HepG2 (cell line): ENCODE data around the gene PHB1. TPM values are rescaled to one million over a fixed set of nuclear protein-coding genes. Genes with fewer than 3 reads are reported as not detected.

ENCODE experiments used
- HOXA7 ChIP-seq: sonication (generic); formaldehyde crosslinking; IDR thresholded peaks from 2 replicates; pipeline ENCODE4 v1.8.1; 2022; ENCODE audit warnings: mild to moderate bottlenecking, missing genetic modification reagents, moderate library complexity
- RELA ChIP-seq: sonication (generic); formaldehyde crosslinking; IDR thresholded peaks from 2 replicates; pipeline ENCODE4 v1.4.0; 2020; ENCODE audit warnings: missing genetic modification reagents
- RNF2 ChIP-seq: fragments of 450-650 bp; conservative IDR thresholded peaks from 2 replicates; pipeline ENCODE4 v1.6.1; 2016; ENCODE audit warnings: low read depth
- SALL1 ChIP-seq: sonication (generic); formaldehyde crosslinking; IDR thresholded peaks from 2 replicates; pipeline ENCODE4 v1.8.0; 2022; ENCODE audit warnings: mild to moderate bottlenecking, missing genetic modification reagents
- SP4 ChIP-seq: sonication (generic); formaldehyde crosslinking; IDR thresholded peaks from 2 replicates; pipeline ENCODE4 v1.8.1; 2023; ENCODE audit warnings: mild to moderate bottlenecking, missing genetic modification reagents
- SRF ChIP-seq: IDR thresholded peaks from 2 replicates; pipeline ENCODE4 v1.6.1; 2011; ENCODE audit warnings: mild to moderate bottlenecking, low read depth, low read length, moderate library complexity
- ZMYM3 ChIP-seq: sonication (generic); formaldehyde crosslinking; IDR thresholded peaks from 2 replicates; pipeline ENCODE4 v1.5.1; 2020; ENCODE audit warnings: mild to moderate bottlenecking, missing genetic modification reagents
- ZNF564 ChIP-seq: sonication (generic); formaldehyde crosslinking; IDR thresholded peaks from 2 replicates; pipeline ENCODE4 v1.8.1; 2023; ENCODE audit warnings: mild to moderate bottlenecking, missing genetic modification reagents
- ZNF772 ChIP-seq: sonication (generic); formaldehyde crosslinking; IDR thresholded peaks from 2 replicates; pipeline ENCODE4 v1.5.0; 2020; ENCODE audit warnings: mild to moderate bottlenecking, missing genetic modification reagents
- ZSCAN21 ChIP-seq: sonication (generic); formaldehyde crosslinking; IDR thresholded peaks from 2 replicates; pipeline ENCODE4 v1.8.0; 2022; ENCODE audit warnings: mild to moderate bottlenecking, missing genetic modification reagents, moderate library complexity, borderline replicate concordance
- polyA plus RNA-seq, 8 experiments: library from polyadenylated mRNA; depleted of rRNA in 3 of 8; stranded (reverse) in 7 of 8; unstranded in 1 of 8; fragments of >200 nt; fragmentation: Illumina TruSeq in 4 of 8; extraction: Trizol in 4 of 8; gene quantifications; 2 replicates each; pipeline versions ENCODE4 v1.2.1 to v1.2.3, GENCODE V29; 2011 to 2016; ENCODE audit warnings: low read depth in 4 of 8, missing spikeins in 1 of 8, mixed read lengths in 1 of 8; ENCODE audit not compliant: insufficient read depth in 1 of 8
- total RNA-seq, 5 experiments: library from RNA; depleted of rRNA; stranded (reverse); fragments of >200 nt; fragmentation: Illumina TruSeq; extraction: Trizol; gene quantifications; 2 replicates each; pipeline ENCODE4 v1.2.3, GENCODE V29; 2016; ENCODE audit warnings: low read depth in 1 of 5
- TF ChIP-seq, protein P1 (sequence below): sonication (generic); formaldehyde crosslinking; IDR thresholded peaks from 2 replicates; pipeline ENCODE4 v1.9.0; 2021; ENCODE audit warnings: missing genetic modification reagents, borderline replicate concordance
- TF ChIP-seq, protein P2 (sequence below): sonication (generic); formaldehyde crosslinking; IDR thresholded peaks from 2 replicates; pipeline ENCODE4 v1.5.1; 2020; ENCODE audit warnings: mild to moderate bottlenecking, moderate library complexity, missing genetic modification reagents
- TF ChIP-seq, protein P3 (sequence below): IDR thresholded peaks from 2 replicates; pipeline ENCODE4 v1.6.1; 2018; ENCODE audit warnings: missing genetic modification reagents
- TF ChIP-seq, protein P4 (sequence below): IDR thresholded peaks from 2 replicates; pipeline ENCODE4 v1.6.1; 2016; ENCODE audit warnings: low read depth, missing genetic modification reagents, missing compliant biosample characterization
- TF ChIP-seq, protein P5 (sequence below): sonication (generic); formaldehyde crosslinking; IDR thresholded peaks from 2 replicates; pipeline ENCODE4 v1.5.0; 2020; ENCODE audit warnings: missing genetic modification reagents

The PHB1 gene
- total and polyA plus RNA-seq, 2 of the 13 experiments (the other 11 are each of a cell fraction or from before 2014, with no cell fraction given): 515 to 688 TPM

DNA sequence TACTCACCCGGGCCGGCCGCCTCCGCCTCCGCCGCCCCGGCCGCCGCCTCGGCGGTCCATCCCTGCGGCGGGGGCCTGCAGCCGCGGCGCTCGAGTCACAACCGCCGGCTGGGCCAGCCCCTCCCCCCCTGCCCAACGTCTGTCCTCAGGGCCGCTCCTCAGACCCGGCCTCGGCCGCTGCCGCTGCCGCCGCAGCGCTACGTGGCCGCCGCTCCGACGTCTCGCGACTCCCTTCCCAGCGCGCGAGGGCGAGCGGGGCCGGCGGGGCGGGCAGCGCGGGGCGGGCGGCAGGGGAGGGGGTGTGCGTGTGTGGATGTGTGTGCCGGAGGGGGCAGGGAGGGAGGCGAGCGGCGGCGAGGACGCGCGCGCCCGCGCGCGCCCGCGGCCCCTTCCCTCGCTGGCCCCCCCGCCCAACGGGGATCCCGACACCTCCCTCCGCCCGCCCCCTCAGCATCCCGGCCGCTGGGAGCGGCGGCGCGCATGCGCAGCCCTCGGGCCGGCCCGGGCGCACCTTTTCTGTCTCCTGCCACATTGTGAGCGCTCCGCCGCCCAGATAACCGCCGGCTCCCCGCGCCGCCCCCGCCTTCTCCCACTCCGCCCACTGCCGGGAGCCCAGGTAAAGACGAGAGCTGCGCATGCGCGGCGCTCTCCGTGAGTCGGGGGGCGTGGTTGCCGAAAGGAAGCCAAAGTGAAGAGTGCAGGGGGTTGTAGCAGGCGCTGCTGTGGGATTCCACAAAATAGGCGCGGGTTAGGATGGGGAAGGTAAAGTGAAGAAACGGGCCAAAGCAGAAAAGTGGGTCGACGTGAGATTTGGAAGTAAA, 52.6 kb downstream of the PHB1 start, which contains the start of gene ZNF652 (continued):
- TF ChIP-seq, protein P1, sequence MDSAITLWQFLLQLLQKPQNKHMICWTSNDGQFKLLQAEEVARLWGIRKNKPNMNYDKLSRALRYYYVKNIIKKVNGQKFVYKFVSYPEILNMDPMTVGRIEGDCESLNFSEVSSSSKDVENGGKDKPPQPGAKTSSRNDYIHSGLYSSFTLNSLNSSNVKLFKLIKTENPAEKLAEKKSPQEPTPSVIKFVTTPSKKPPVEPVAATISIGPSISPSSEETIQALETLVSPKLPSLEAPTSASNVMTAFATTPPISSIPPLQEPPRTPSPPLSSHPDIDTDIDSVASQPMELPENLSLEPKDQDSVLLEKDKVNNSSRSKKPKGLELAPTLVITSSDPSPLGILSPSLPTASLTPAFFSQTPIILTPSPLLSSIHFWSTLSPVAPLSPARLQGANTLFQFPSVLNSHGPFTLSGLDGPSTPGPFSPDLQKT (CRISPR knock-in tag): no peak
- TF ChIP-seq HOXA7 (CRISPR knock-in tag) (no peak), ZNF564 (no peak), RNF2 (no peak), ZMYM3 (no peak), SALL1 (CRISPR knock-in tag) (peak; percentile 61; the same call in 1 of the 2 replicates), SRF (no peak; the same call in 1 of the 2 replicates), ZNF772 (no peak; the same call in 1 of the 2 replicates), RELA (no peak), SP4 (CRISPR knock-in tag) (peak; percentile 59; the same call in 1 of the 2 replicates), ZSCAN21 (CRISPR knock-in tag) (peak; percentile 63; the same call in 1 of the 2 replicates)
- TF ChIP-seq, protein P2, sequence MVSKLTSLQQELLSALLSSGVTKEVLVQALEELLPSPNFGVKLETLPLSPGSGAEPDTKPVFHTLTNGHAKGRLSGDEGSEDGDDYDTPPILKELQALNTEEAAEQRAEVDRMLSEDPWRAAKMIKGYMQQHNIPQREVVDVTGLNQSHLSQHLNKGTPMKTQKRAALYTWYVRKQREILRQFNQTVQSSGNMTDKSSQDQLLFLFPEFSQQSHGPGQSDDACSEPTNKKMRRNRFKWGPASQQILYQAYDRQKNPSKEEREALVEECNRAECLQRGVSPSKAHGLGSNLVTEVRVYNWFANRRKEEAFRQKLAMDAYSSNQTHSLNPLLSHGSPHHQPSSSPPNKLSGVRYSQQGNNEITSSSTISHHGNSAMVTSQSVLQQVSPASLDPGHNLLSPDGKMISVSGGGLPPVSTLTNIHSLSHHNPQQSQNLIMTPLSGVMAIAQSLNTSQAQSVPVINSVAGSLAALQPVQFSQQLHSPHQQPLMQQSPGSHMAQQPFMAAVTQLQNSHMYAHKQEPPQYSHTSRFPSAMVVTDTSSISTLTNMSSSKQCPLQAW (CRISPR knock-in tag): peak; percentile 69; the same call in 1 of the 2 replicates
- TF ChIP-seq, protein P3, sequence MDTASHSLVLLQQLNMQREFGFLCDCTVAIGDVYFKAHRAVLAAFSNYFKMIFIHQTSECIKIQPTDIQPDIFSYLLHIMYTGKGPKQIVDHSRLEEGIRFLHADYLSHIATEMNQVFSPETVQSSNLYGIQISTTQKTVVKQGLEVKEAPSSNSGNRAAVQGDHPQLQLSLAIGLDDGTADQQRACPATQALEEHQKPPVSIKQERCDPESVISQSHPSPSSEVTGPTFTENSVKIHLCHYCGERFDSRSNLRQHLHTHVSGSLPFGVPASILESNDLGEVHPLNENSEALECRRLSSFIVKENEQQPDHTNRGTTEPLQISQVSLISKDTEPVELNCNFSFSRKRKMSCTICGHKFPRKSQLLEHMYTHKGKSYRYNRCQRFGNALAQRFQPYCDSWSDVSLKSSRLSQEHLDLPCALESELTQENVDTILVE (CRISPR knock-in tag): peak; percentile 44; the same call in 1 of the 2 replicates
- TF ChIP-seq, protein P4, sequence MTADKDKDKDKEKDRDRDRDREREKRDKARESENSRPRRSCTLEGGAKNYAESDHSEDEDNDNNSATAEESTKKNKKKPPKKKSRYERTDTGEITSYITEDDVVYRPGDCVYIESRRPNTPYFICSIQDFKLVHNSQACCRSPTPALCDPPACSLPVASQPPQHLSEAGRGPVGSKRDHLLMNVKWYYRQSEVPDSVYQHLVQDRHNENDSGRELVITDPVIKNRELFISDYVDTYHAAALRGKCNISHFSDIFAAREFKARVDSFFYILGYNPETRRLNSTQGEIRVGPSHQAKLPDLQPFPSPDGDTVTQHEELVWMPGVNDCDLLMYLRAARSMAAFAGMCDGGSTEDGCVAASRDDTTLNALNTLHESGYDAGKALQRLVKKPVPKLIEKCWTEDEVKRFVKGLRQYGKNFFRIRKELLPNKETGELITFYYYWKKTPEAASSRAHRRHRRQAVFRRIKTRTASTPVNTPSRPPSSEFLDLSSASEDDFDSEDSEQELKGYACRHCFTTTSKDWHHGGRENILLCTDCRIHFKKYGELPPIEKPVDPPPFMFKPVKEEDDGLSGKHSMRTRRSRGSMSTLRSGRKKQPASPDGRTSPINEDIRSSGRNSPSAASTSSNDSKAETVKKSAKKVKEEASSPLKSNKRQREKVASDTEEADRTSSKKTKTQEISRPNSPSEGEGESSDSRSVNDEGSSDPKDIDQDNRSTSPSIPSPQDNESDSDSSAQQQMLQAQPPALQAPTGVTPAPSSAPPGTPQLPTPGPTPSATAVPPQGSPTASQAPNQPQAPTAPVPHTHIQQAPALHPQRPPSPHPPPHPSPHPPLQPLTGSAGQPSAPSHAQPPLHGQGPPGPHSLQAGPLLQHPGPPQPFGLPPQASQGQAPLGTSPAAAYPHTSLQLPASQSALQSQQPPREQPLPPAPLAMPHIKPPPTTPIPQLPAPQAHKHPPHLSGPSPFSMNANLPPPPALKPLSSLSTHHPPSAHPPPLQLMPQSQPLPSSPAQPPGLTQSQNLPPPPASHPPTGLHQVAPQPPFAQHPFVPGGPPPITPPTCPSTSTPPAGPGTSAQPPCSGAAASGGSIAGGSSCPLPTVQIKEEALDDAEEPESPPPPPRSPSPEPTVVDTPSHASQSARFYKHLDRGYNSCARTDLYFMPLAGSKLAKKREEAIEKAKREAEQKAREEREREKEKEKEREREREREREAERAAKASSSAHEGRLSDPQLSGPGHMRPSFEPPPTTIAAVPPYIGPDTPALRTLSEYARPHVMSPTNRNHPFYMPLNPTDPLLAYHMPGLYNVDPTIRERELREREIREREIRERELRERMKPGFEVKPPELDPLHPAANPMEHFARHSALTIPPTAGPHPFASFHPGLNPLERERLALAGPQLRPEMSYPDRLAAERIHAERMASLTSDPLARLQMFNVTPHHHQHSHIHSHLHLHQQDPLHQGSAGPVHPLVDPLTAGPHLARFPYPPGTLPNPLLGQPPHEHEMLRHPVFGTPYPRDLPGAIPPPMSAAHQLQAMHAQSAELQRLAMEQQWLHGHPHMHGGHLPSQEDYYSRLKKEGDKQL: no peak
- TF ChIP-seq, protein P5, sequence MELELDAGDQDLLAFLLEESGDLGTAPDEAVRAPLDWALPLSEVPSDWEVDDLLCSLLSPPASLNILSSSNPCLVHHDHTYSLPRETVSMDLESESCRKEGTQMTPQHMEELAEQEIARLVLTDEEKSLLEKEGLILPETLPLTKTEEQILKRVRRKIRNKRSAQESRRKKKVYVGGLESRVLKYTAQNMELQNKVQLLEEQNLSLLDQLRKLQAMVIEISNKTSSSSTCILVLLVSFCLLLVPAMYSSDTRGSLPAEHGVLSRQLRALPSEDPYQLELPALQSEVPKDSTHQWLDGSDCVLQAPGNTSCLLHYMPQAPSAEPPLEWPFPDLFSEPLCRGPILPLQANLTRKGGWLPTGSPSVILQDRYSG (CRISPR knock-in tag): no peak
